Neutrophil (primary cell): Measurements from ENCODE around the gene RUVBL2.

Experiments
- H3K27ac ChIP-seq: fragments of 200-600 bp; sonication (generic); 2 replicates; pipeline ENCODE4 v1.5.1; 2016; ENCODE audit warnings: mild to moderate bottlenecking, moderate library complexity
- H3K27me3 ChIP-seq: fragments of 200-600 bp; sonication (generic); 2 replicates; pipeline ENCODE4 v1.6.0; 2016; ENCODE audit warnings: mild to moderate bottlenecking
- H3K36me3 ChIP-seq: fragments of 200-600 bp; sonication (generic); 2 replicates; pipeline ENCODE4 v1.5.1; 2017
- H3K4me1 ChIP-seq, 2 experiments: fragments of 200-600 bp in 1 of 2; sonication (generic) in 1 of 2; 1 replicate in 1 of 2; 2 replicates in 1 of 2; pipeline versions ENCODE4 v1.5.1 to v1.6.1; 2013 to 2016; ENCODE audit warnings: low read depth in 1 of 2, low read length in 1 of 2, mild to moderate bottlenecking in 1 of 2, moderate library complexity in 1 of 2; ENCODE audit not compliant: control insufficient read depth in 1 of 2, insufficient read depth in 1 of 2
- H3K4me3 ChIP-seq, 2 experiments: fragments of 200-600 bp in 1 of 2; sonication (generic) in 1 of 2; 1 replicate in 1 of 2; 2 replicates in 1 of 2; pipeline ENCODE4 v1.5.1; 2013 to 2016; ENCODE audit warnings: low read depth in 1 of 2, low read length in 1 of 2, mild to moderate bottlenecking in 1 of 2, moderate library complexity in 1 of 2
- H3K9me3 ChIP-seq: fragments of 200-600 bp; sonication (generic); 2 replicates; pipeline ENCODE4 v1.5.1; 2016
- TF ChIP-seq, protein P1 (sequence below): fragments of 200-600 bp; sonication (generic); IDR thresholded peaks from 2 replicates; pipeline ENCODE4 v1.5.1; 2016; ENCODE audit warnings: antibody characterized with exemption

The RUVBL2 gene

DNA sequence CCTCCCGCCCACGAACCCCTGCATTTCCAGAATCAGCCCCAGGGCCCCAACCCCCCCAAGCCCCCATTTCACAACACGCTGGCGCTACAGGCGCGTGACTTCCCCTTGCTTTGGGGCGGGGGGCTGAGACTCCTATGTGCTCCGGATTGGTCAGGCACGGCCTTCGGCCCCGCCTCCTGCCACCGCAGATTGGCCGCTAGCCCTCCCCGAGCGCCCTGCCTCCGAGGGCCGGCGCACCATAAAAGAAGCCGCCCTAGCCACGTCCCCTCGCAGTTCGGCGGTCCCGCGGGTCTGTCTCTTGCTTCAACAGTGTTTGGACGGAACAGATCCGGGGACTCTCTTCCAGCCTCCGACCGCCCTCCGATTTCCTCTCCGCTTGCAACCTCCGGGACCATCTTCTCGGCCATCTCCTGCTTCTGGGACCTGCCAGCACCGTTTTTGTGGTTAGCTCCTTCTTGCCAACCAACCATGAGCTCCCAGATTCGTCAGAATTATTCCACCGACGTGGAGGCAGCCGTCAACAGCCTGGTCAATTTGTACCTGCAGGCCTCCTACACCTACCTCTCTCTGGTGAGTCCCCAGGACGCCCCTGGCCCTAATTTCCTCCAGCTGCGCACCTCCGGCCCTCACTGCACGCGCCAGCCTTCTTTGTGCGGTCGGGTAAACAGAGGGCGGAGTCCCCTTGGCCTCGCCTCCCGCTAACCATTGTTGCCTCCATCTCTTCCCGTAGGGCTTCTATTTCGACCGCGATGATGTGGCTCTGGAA lies 28.5 kb upstream of the RUVBL2 start, which contains the start of gene FTL:
TSS of gene FTL (plus strand) at position 270 of the 766 bp plus-strand sequence. CDS start at position 469, 199 bp downstream.
- Histone ChIP-seq H3K27me3 (no peaks in the 10 kb centered on the region), H3K9me3 (no peaks in the 10 kb centered on the region), H3K4me1 (peaks cover 70 to 74% of the 10 kb centered on the region in 2 experiments), H3K36me3 (peaks cover 38% of the 10 kb centered on the region), H3K27ac (peak within 1 kb of the TSS; percentile 98), H3K4me3 (peak within 1 kb of the TSS; percentile 89 to 100)
- TF ChIP-seq, protein P1, sequence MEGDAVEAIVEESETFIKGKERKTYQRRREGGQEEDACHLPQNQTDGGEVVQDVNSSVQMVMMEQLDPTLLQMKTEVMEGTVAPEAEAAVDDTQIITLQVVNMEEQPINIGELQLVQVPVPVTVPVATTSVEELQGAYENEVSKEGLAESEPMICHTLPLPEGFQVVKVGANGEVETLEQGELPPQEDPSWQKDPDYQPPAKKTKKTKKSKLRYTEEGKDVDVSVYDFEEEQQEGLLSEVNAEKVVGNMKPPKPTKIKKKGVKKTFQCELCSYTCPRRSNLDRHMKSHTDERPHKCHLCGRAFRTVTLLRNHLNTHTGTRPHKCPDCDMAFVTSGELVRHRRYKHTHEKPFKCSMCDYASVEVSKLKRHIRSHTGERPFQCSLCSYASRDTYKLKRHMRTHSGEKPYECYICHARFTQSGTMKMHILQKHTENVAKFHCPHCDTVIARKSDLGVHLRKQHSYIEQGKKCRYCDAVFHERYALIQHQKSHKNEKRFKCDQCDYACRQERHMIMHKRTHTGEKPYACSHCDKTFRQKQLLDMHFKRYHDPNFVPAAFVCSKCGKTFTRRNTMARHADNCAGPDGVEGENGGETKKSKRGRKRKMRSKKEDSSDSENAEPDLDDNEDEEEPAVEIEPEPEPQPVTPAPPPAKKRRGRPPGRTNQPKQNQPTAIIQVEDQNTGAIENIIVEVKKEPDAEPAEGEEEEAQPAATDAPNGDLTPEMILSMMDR: no peak

DNA sequence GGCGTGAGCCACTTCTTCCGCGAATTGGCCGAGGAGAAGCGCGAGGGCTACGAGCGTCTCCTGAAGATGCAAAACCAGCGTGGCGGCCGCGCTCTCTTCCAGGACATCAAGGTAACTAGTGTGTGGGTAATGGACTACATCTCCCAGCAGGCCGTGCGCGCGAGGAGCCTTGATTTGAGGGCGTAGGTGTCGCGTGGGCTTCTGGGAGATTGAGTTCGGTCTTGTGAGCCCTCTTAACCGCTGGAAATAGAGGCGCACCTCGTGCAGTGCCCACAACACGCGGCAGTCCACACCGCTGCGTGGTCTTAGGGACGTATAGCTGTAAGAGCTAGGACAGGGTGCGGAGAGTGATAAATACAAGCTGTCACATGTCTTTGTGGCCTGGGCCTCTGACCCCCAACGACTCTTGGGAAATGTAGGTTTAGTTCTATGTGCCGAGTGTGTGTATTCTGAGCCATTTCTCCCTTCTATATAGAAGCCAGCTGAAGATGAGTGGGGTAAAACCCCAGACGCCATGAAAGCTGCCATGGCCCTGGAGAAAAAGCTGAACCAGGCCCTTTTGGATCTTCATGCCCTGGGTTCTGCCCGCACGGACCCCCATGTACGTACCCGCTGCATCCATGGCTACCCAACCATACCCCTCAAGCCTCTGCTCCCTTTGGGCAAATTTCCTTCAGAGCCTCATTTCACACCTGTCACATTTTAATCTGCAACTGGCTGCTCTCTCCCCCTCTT lies 27.7 kb upstream of the RUVBL2 start:
- peaks cover 66% of the 10 kb centered on the region in 2 experiments for H3K4me1 ChIP-seq
- H3K27me3 ChIP-seq: no peaks in the 10 kb centered on the region
- peak overlapping the region; percentile 89 to 100 for H3K4me3 ChIP-seq
- H3K9me3 ChIP-seq: no peaks in the 10 kb centered on the region
- H3K27ac ChIP-seq: peak overlapping the region; percentile 98
- H3K36me3 ChIP-seq: peaks cover 44% of the 10 kb centered on the region
- TF ChIP-seq, protein P1: no peak

DNA sequence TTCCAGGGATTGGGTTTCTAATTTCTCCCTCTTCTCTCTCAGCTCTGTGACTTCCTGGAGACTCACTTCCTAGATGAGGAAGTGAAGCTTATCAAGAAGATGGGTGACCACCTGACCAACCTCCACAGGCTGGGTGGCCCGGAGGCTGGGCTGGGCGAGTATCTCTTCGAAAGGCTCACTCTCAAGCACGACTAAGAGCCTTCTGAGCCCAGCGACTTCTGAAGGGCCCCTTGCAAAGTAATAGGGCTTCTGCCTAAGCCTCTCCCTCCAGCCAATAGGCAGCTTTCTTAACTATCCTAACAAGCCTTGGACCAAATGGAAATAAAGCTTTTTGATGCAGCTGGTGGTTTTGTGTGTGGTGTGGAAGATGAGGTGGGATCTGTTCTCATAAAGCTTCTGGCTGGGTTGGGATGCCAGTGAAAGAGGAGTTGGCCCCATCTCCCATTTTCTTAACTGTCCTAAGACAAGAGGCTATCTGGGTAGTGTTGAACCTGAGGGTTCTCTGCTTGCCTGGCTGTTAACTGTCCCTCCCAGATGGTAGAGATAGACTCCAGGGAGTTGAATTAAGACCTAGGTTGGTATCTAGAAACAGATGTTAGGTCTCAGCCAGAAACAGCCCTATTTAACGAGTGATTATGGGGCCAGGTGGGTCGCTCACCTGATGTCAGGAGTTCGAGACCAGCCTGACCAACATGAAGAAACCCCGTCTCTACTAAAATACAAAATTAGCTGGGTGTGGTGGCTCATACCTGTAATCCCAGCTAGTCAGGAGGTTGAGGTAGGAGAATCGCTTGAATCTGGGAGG lies 26.9 kb upstream of the RUVBL2 start:
- H3K4me3 ChIP-seq: peak overlapping the region; percentile 89 to 100
- no peaks in the 10 kb centered on the region for H3K27me3 ChIP-seq
- no peaks in the 10 kb centered on the region for H3K9me3 ChIP-seq
- TF ChIP-seq, protein P1: no peak
- peaks cover 44% of the 10 kb centered on the region for H3K36me3 ChIP-seq
- peaks cover 61% of the 10 kb centered on the region in 2 experiments for H3K4me1 ChIP-seq
- H3K27ac ChIP-seq: peak overlapping the region; percentile 98

DNA sequence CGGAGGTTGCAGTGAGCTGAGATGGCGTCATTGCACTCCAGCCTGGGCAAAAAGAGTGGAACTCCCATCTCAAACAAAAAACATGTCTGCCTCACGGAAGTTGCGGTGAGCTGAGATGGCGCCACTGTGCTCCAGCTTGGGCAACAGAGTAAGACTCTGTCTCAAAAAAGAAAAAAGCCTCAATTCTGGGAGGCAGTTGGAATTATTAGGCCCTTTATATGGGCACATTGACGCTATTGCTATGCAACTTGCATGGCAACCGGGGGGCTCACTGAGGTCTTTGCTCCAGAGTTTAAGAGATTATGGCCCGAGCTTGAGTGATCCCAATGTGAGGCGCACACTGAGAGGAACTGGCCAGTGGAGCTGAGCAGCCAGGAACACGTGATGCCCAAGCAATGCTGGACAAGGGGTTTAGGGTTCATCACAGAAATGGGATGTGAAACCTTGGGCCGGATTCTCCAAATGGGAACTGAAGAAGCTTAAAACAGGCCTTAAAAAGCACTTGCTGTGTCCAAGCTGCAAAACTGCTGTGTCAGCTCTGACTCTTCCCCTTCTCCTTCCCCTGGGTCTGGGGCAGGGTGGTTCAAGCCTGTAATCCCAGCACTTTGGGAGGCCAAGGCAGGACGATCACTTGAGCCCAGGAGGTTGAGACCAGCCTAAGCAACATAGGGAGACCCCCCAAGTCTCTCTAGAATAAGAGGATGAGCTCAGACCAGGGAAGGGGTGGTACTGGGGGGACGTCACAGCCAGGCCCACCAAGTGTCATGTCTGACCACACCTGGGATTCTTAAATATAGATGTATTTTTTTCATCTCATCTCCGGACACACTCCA lies 26.1 kb upstream of the RUVBL2 start:
- Histone ChIP-seq H3K4me1 (peaks cover 53% of the 10 kb centered on the region in 2 experiments), H3K36me3 (peaks cover 50% of the 10 kb centered on the region), H3K27ac (peak overlapping the region; percentile 98), H3K4me3 (peak overlapping the region; percentile 89 to 100), H3K9me3 (no peaks in the 10 kb centered on the region), H3K27me3 (no peaks in the 10 kb centered on the region)
- TF ChIP-seq, protein P1: peak; percentile 12
